NT2/D1 (cell line): Measurements from ENCODE around the gene B3GLCT.

Experiments used
- SUZ12 ChIP-seq: IDR thresholded peaks from 2 replicates; pipeline ENCODE4 v1.6.1; 2011; ENCODE audit not compliant: insufficient read length, insufficient read depth; ENCODE audit errors: extremely low read depth
- ZNF274 ChIP-seq: IDR thresholded peaks from 2 replicates; pipeline ENCODE4 v1.6.1; 2011; ENCODE audit warnings: mild to moderate bottlenecking, low read depth, low read length

- TF ChIP-seq ZNF274 (no peak), SUZ12 (no peak)
Observed at GRCh38 chr13:31361673-31362072, 161.9 kb downstream of the B3GLCT start.
